ENCODE data around the gene SLC22A5. TPM values are rescaled to one million over a fixed set of nuclear protein-coding genes. Genes with fewer than 3 reads are reported as not detected.

Gene SLC22A5
- total and polyA plus RNA-seq, 2 donors (not counting 1 experiment from before 2014, with no cell fraction given): 5.7 to 12.9 TPM

DNA sequence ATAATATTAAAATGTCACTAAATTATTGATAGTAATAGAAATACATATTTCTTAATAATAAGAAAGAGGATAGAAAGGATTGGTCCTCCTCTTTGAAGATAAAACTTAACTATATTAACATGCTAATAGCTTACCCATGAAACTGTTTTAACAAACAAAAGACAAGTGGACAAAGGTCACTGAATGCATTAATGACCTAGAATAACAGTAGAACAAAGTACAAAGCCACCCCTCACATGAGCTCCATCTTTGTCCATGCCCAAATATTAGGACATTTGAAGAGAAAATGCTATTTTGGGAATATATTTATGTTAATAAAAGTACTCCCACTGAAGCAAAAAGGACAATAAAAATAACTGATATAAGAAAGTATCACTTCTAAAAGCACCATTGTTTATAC lies 34.1 kb upstream of the SLC22A5 start:
- H3K4me3 ChIP-seq (ENCODE audit: control extremely low read depth in 1 of 5, extremely low read depth in 1 of 5, insufficient read depth in 1 of 5, low read depth in 2 of 5, low read length in 4 of 5): no peak overlapping the region
- no peak for ATAC-seq (ENCODE audit: low read depth)
- no peaks in the 10 kb centered on the region for H4K20me1 ChIP-seq (ENCODE audit: control insufficient read depth, insufficient read depth, low read length, poor library complexity, severe bottlenecking)
- Mint-ChIP-seq H3K9me3 (ENCODE audit: insufficient read depth) (no peaks in the 10 kb centered on the region), H3K27ac (no peak overlapping the region), H3K4me3 (no peak overlapping the region), H3K4me1 (peaks cover 6% of the 10 kb centered on the region), H3K27me3 (no peaks in the 10 kb centered on the region)
- H3K9me3 ChIP-seq (ENCODE audit: control extremely low read depth in 1 of 3, control insufficient read depth in 2 of 3, insufficient read depth in 1 of 3, low read length in 2 of 3): no peaks in the 10 kb centered on the region
- CTCF ChIA-PET: interaction anchor here (1.2 kb wide), 1 partner anchor 51 kb away, joined by 3 read pairs; no protein-coding TSS in a partner anchor
- H3K36me3 ChIP-seq (replicated peaks in 1 of 2; ENCODE audit: control extremely low read depth in 1 of 2, control insufficient read depth in 1 of 2, extremely low read depth in 1 of 2, insufficient read depth in 2 of 2, low read length in 1 of 2): no peaks in the 10 kb centered on the region
- intact Hi-C loops (cut with micrococcal nuclease): no loop called here
- DNase-seq: no peak
- no peak overlapping the region for H3K27ac ChIP-seq (ENCODE audit: low read length in 2 of 2)
- POLR2A ChIA-PET: no interaction called here
- H3K27me3 ChIP-seq (replicated peaks in 1 of 4; ENCODE audit: control extremely low read depth in 1 of 4, control insufficient read depth in 3 of 4, insufficient read depth in 4 of 4, low read length in 3 of 4): no peaks in the 10 kb centered on the region
- no peak overlapping the region for H2AFZ ChIP-seq (ENCODE audit: insufficient read depth, low read depth, low read length, poor library complexity, severe bottlenecking)
- H3K79me2 ChIP-seq (ENCODE audit: control insufficient read depth, insufficient read depth, low read length): no peaks in the 10 kb centered on the region
- no peak for TF ChIP-seq EZH2 (IDR thresholded peaks at IDR 0.05; ENCODE audit: borderline replicate concordance, insufficient read depth, low read depth, low read length, poor library complexity, severe bottlenecking)
- no peak for TF ChIP-seq CTCF (IDR thresholded peaks at IDR 0.05)
- no peaks in the 10 kb centered on the region for H3K4me1 ChIP-seq (ENCODE audit: control insufficient read depth in 2 of 2, insufficient read depth in 2 of 2, low read length in 2 of 2)
- no peak overlapping the region for H3K4me2 ChIP-seq (replicated peaks; ENCODE audit: low read depth, low read length, poor library complexity, severe bottlenecking)
- H3K9ac ChIP-seq (ENCODE audit: low read length): no peak overlapping the region

DNA sequence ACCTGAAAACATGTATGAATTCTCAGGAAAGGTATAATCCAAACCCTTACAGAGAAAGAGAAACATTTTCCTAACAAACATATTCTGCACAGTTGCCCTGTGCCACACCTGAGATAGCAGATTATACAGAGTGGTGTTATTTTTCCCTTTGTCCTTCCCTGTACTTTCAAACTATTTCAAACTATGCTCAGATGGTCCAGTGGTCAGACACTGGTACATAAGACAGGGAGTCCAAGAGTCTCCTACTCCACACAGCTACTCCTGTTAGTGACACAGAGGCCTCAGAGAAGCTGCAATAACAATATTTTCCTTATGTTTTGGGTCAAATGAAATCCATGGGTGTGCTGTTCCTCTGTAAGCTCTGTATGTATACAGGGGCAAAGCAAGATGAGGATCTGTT lies 30.0 kb upstream of the SLC22A5 start:
- no peak overlapping the region for H3K9ac ChIP-seq (ENCODE audit: low read length)
- H3K9me3 ChIP-seq (ENCODE audit: control extremely low read depth in 1 of 3, control insufficient read depth in 2 of 3, insufficient read depth in 1 of 3, low read length in 2 of 3): no peaks in the 10 kb centered on the region
- H3K27ac ChIP-seq (ENCODE audit: low read length in 2 of 2): no peak overlapping the region
- TF ChIP-seq EZH2 (IDR thresholded peaks at IDR 0.05; ENCODE audit: borderline replicate concordance, insufficient read depth, low read depth, low read length, poor library complexity, severe bottlenecking) (no peak), CTCF (IDR thresholded peaks at IDR 0.05) (no peak)
- H3K4me2 ChIP-seq (replicated peaks; ENCODE audit: low read depth, low read length, poor library complexity, severe bottlenecking): no peak overlapping the region
- H3K27me3 Mint-ChIP-seq: no peaks in the 10 kb centered on the region
- H3K36me3 ChIP-seq (replicated peaks in 1 of 2; ENCODE audit: control extremely low read depth in 1 of 2, control insufficient read depth in 1 of 2, extremely low read depth in 1 of 2, insufficient read depth in 2 of 2, low read length in 1 of 2): no peaks in the 10 kb centered on the region
- no peak overlapping the region for H3K4me3 ChIP-seq (ENCODE audit: control extremely low read depth in 1 of 5, extremely low read depth in 1 of 5, insufficient read depth in 1 of 5, low read depth in 2 of 5, low read length in 4 of 5)
- H3K4me1 Mint-ChIP-seq: peaks cover 6% of the 10 kb centered on the region
- ChIA-PET POLR2A (no interaction called here), CTCF (no interaction called here)
- H4K20me1 ChIP-seq (ENCODE audit: control insufficient read depth, insufficient read depth, low read length, poor library complexity, severe bottlenecking): no peaks in the 10 kb centered on the region
- H3K79me2 ChIP-seq (ENCODE audit: control insufficient read depth, insufficient read depth, low read length): no peaks in the 10 kb centered on the region
- no peaks in the 10 kb centered on the region for H3K4me1 ChIP-seq (ENCODE audit: control insufficient read depth in 2 of 2, insufficient read depth in 2 of 2, low read length in 2 of 2)
- H3K9me3 Mint-ChIP-seq (ENCODE audit: insufficient read depth): no peaks in the 10 kb centered on the region
- intact Hi-C loops (cut with micrococcal nuclease): no loop called here
- H3K27ac Mint-ChIP-seq: no peak overlapping the region
- no peaks in the 10 kb centered on the region for H3K27me3 ChIP-seq (replicated peaks in 1 of 4; ENCODE audit: control extremely low read depth in 1 of 4, control insufficient read depth in 3 of 4, insufficient read depth in 4 of 4, low read length in 3 of 4)
- no peak overlapping the region for H2AFZ ChIP-seq (ENCODE audit: insufficient read depth, low read depth, low read length, poor library complexity, severe bottlenecking)
- no peak overlapping the region for H3K4me3 Mint-ChIP-seq
- no peak for ATAC-seq (ENCODE audit: low read depth)
- DNase-seq: no peak
